ENCODE data around the gene IGF2.

DNA sequence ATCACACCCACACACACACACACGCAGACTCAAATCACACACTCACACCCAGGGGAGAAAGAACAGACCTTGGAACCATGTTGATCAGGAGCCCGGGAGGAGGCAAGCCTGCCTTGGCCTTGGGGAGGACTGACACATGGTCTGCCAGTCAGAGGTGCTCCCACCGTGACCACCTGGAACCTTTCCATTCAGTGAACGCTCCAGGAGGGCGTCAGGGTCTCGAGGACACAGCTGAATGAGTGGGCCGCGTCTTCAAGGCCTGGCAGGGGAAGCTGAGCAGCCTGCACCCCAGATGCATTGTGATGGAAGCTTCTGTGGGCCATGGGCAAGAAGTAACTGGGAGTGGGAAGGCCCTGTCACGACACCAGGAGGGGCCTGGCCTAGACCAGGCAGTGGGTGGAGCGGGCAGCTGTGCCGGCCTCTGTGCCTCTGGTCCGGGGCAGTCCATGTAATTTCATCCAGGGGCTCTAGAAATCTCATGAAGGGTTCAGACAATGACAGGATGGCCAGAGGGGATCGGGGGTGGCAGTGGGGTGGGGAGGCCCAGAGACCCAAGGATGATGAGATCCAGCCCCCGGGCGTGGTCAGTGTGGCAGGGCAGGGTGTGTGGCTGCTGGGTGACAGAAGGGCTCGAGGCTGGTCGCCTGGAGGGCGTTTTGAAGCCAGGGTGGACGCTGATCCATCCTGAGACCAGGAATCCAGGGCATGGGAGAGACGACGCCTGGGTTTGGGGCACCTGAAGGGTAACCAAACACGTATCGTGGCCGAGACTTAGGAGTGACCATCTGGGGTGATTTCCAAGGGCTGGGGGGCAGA lies 53.7 kb downstream of the IGF2 start:
- TF ChIP-seq CTCF (IDR thresholded peaks at IDR 0.05) = no peak
- TF ChIP-seq POLR2A (IDR thresholded peaks at IDR 0.05) = no peak

All from thyroid gland (tissue), 4 donors.